ENCODE results near the gene SNRPA.

GRCh38 chr19:40726279-40726678 is 24.7 kb upstream of the SNRPA start:
- TF ChIP-seq, protein P1, sequence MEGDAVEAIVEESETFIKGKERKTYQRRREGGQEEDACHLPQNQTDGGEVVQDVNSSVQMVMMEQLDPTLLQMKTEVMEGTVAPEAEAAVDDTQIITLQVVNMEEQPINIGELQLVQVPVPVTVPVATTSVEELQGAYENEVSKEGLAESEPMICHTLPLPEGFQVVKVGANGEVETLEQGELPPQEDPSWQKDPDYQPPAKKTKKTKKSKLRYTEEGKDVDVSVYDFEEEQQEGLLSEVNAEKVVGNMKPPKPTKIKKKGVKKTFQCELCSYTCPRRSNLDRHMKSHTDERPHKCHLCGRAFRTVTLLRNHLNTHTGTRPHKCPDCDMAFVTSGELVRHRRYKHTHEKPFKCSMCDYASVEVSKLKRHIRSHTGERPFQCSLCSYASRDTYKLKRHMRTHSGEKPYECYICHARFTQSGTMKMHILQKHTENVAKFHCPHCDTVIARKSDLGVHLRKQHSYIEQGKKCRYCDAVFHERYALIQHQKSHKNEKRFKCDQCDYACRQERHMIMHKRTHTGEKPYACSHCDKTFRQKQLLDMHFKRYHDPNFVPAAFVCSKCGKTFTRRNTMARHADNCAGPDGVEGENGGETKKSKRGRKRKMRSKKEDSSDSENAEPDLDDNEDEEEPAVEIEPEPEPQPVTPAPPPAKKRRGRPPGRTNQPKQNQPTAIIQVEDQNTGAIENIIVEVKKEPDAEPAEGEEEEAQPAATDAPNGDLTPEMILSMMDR (IDR thresholded peaks at IDR 0.05): no peak
- TF ChIP-seq POLR2A (IDR thresholded peaks at IDR 0.05) (no peak), POLR2AphosphoS5 (IDR thresholded peaks at IDR 0.05) (no peak)

Data from breast epithelium (tissue), 3 donors.